Small intestine (tissue), 7 donors: ENCODE data around the gene USH1G. TPM values are rescaled to one million over a fixed set of nuclear protein-coding genes. Genes with fewer than 3 reads are reported as not detected.
A peak's percentile ranks its signal among the peaks of the same experiment; 100 is the strongest.

Experiments used
- DNase-seq, 2 donors: peaks; one replicate each; pipeline versions ENCODE4 v3.0.0 to v3.0.0-alpha.2; 2013
- FAIRE-seq: peaks from 2 replicates; lab custom pipeline; 2012; peaks lifted over from hg19 to GRCh38; lab: Jason Lieb, UNC
- H3K27ac ChIP-seq, 3 donors: one replicate each; pipeline ENCODE4 v1.5.1; 2013; ENCODE audit warnings: low read length in 2 of 3, mild to moderate bottlenecking in 2 of 3, control low read depth in 1 of 3, inconsistent platforms in 1 of 3, low read depth in 1 of 3, moderate library complexity in 1 of 3
- H3K27me3 ChIP-seq, 3 donors: one replicate each; pipeline ENCODE4 v1.6.1; 2013; ENCODE audit warnings: low read length in 3 of 3, inconsistent platforms in 1 of 3; ENCODE audit not compliant: control insufficient read depth in 3 of 3, insufficient read depth in 3 of 3
- H3K36me3 ChIP-seq, 3 donors: one replicate each; pipeline ENCODE4 v1.6.1; 2013; ENCODE audit warnings: low read length in 3 of 3, inconsistent platforms in 1 of 3, low read depth in 1 of 3, mild to moderate bottlenecking in 1 of 3, moderate library complexity in 1 of 3; ENCODE audit not compliant: control insufficient read depth in 3 of 3, insufficient read depth in 2 of 3
- H3K4me1 ChIP-seq, 3 donors: one replicate each; pipeline ENCODE4 v1.6.1; 2013; ENCODE audit warnings: low read length in 2 of 3, inconsistent platforms in 1 of 3, low read depth in 1 of 3, mild to moderate bottlenecking in 1 of 3, moderate library complexity in 1 of 3; ENCODE audit not compliant: control insufficient read depth in 3 of 3, insufficient read depth in 2 of 3
- H3K4me3 ChIP-seq, 3 donors: one replicate each; pipeline ENCODE4 v1.5.1; 2013; ENCODE audit warnings: low read length in 3 of 3, control low read depth in 1 of 3, inconsistent platforms in 1 of 3, low read depth in 1 of 3, mild to moderate bottlenecking in 1 of 3, moderate library complexity in 1 of 3
- H3K9me3 ChIP-seq, 2 donors: one replicate each; pipeline ENCODE4 v1.6.1; 2013; ENCODE audit warnings: low read depth in 1 of 2, low read length in 1 of 2; ENCODE audit not compliant: control insufficient read depth in 2 of 2, insufficient read depth in 1 of 2
- WGBS, 3 donors: extraction: QIAGEN DNeasy Blood & Tissue Kit; methylation state at CpG; one replicate each; pipeline ENCODE4 v1.1.7; 2013; 5-methylcytosine and 5-hydroxymethylcytosine counted together
- polyA plus RNA-seq, 4 donors: library from polyadenylated mRNA; stranded (reverse) in 3 of 4; unstranded in 1 of 4; fragments of 200-250 nt in 3 of 4; fragments of 120-200 nt in 1 of 4; gene quantifications; one replicate each; pipeline versions ENCODE4 v1.2.1 to v1.2.3, GENCODE V29; 2013
- donor health status: healthy with polysubstance abuse.
- donor health status: control.
- donor health status: control.
- donor health status: Bipolar disorder and iron deficiency.
- donor health status: healthy.

The USH1G gene
- polyA plus RNA-seq, 4 donors, result 0.07 to 3.1 (median 0.63) TPM

- no peak for DNase-seq
- no peaks in the 10 kb centered on the region for H3K9me3 ChIP-seq
- no peaks in the 10 kb centered on the region for H3K36me3 ChIP-seq
- WGBS, 3 donors, result 89 to 92% (median 91%) methylated on average over 23 to 24 of the region's 24 CpGs
- peaks cover 0 to 49% (median 22%) of the 10 kb centered on the region in 3 donors for H3K27me3 ChIP-seq
- no peak for FAIRE-seq
- no peak overlapping the region for H3K4me3 ChIP-seq
- peaks cover 0 to 5% (median 0%) of the 10 kb centered on the region in 3 donors for H3K4me1 ChIP-seq
- no peak overlapping the region for H3K27ac ChIP-seq
These were observed 7.5 kb upstream of the USH1G start for GRCh38 chr17:74930535-74931036.

- no peak overlapping the region for H3K27ac ChIP-seq
- no peak overlapping the region for H3K4me3 ChIP-seq
- H3K36me3 ChIP-seq, result no peaks in the 10 kb centered on the region
- DNase-seq (no peak), FAIRE-seq (no peak)
- WGBS, 3 donors, result 66 to 72% (median 68%) methylated on average over 6 of the region's 6 CpGs
- peaks cover 0 to 11% (median under 1%) of the 10 kb centered on the region in 3 donors for H3K4me1 ChIP-seq
- H3K27me3 ChIP-seq, result peaks cover 0 to 49% (median 32%) of the 10 kb centered on the region in 3 donors
- H3K9me3 ChIP-seq, result no peaks in the 10 kb centered on the region
These were observed 5.7 kb upstream of the USH1G start for GRCh38 chr17:74928786-74929185.

GRCh38 chr17:74925242-74925641 is 2.2 kb upstream of the USH1G start:
- Histone ChIP-seq H3K9me3 (no peaks in the 10 kb centered on the region), H3K4me3 (no peak overlapping the region), H3K4me1 (peaks cover 2 to 24% (median 4%) of the 10 kb centered on the region in 3 donors), H3K27ac (no peak overlapping the region), H3K27me3 (peaks cover 0 to 62% (median 34%) of the 10 kb centered on the region in 3 donors), H3K36me3 (no peaks in the 10 kb centered on the region)
- 61 to 76% (median 70%) methylated on average over 3 of the region's 3 CpGs for WGBS, 3 donors
- FAIRE-seq (no peak), DNase-seq (no peak)

- Histone ChIP-seq H3K27ac (no peak within 1 kb of the TSS), H3K9me3 (no peaks in the 10 kb centered on the region), H3K27me3 (peaks cover 0 to 70% (median 34%) of the 10 kb centered on the region in 3 donors), H3K36me3 (no peaks in the 10 kb centered on the region), H3K4me3 (peak within 1 kb of the TSS in 2 of 3 donors; percentile 41 to 46), H3K4me1 (peaks cover 2 to 24% (median 4%) of the 10 kb centered on the region in 3 donors)
- DNase-seq, result peak in 1 of 2 donors; percentile 44
- no peak for FAIRE-seq
- 3 to 6% (median 4%) methylated on average over 54 of the region's 54 CpGs for WGBS, 3 donors
These were observed 1.3 kb upstream of the USH1G start, which contains the start of gene OTOP2 for GRCh38 chr17:74924250-74924948. OTOP2 (plus strand) TSS chr17:74924273; CDS start chr17:74924633, 360 bp downstream.

GRCh38 chr17:74923538-74924249 is 639 bp upstream of the USH1G start:
- Histone ChIP-seq H3K27me3 (peaks cover 0 to 75% (median 34%) of the 10 kb centered on the region in 3 donors), H3K4me3 (peak overlapping the region in 2 of 3 donors; percentile 41 to 46), H3K36me3 (no peaks in the 10 kb centered on the region), H3K27ac (no peak overlapping the region), H3K9me3 (no peaks in the 10 kb centered on the region), H3K4me1 (peaks cover 2 to 26% (median 4%) of the 10 kb centered on the region in 3 donors)
- DNase-seq (peak; percentile 64 to 86), FAIRE-seq (no peak)
- WGBS, 3 donors, result 2 to 3% (median 2%) methylated on average over 37 to 59 of the region's 59 CpGs

- WGBS, 3 donors, result 38 to 50% (median 46%) methylated on average over 6 of the region's 6 CpGs
- no peaks in the 10 kb centered on the region for H3K36me3 ChIP-seq
- peak overlapping the region in 1 of 3 donors; percentile 41 for H3K4me3 ChIP-seq
- H3K27ac ChIP-seq, result no peak overlapping the region
- H3K27me3 ChIP-seq, result peaks cover 0 to 75% (median 34%) of the 10 kb centered on the region in 3 donors
- FAIRE-seq, result no peak
- H3K9me3 ChIP-seq, result no peaks in the 10 kb centered on the region
- no peak for DNase-seq
- H3K4me1 ChIP-seq, result peaks cover 2 to 27% (median 4%) of the 10 kb centered on the region in 3 donors
These were observed 883 bp downstream of the USH1G start for GRCh38 chr17:74922172-74922571.

GRCh38 chr17:74921769-74922168 is 1.3 kb downstream of the USH1G start:
- no peaks in the 10 kb centered on the region for H3K9me3 ChIP-seq
- H3K27ac ChIP-seq, result no peak overlapping the region
- 93 to 100% (median 95%) methylated on average over 2 of the region's 2 CpGs for WGBS, 3 donors
- FAIRE-seq (no peak), DNase-seq (no peak)
- H3K27me3 ChIP-seq, result peaks cover 0 to 74% (median 34%) of the 10 kb centered on the region in 3 donors
- peaks cover 0 to under 1% (median 0%) of the 10 kb centered on the region in 3 donors for H3K36me3 ChIP-seq
- peaks cover 2 to 27% (median 4%) of the 10 kb centered on the region in 3 donors for H3K4me1 ChIP-seq
- no peak overlapping the region for H3K4me3 ChIP-seq

GRCh38 chr17:74921026-74921681 is 1.9 kb downstream of the USH1G start:
- Histone ChIP-seq H3K4me1 (peaks cover 2 to 27% (median 4%) of the 10 kb centered on the region in 3 donors), H3K9me3 (no peaks in the 10 kb centered on the region), H3K4me3 (no peak overlapping the region), H3K36me3 (peaks cover 0 to 3% (median 0%) of the 10 kb centered on the region in 3 donors), H3K27me3 (peaks cover 0 to 70% (median 32%) of the 10 kb centered on the region in 3 donors), H3K27ac (no peak overlapping the region)
- DNase-seq (no peak), FAIRE-seq (no peak)
- 56 to 58% (median 57%) methylated on average over 16 to 19 of the region's 19 CpGs for WGBS, 3 donors
